Stimulated activated CD4-positive, alpha-beta T cell treated with anti-CD3 and anti-CD28 coated beads, TNF-alpha, amount 100 ng/mL, for 48 hours (primary cell): Measurements from ENCODE around the gene ARID2.

Source experiments
- DNase-seq, 3 donors: peaks; one replicate each; pipeline ENCODE4 v3.0.0-alpha.2; 2020; ENCODE audit warnings: low read depth in 3 of 3

ARID2 gene

DNA sequence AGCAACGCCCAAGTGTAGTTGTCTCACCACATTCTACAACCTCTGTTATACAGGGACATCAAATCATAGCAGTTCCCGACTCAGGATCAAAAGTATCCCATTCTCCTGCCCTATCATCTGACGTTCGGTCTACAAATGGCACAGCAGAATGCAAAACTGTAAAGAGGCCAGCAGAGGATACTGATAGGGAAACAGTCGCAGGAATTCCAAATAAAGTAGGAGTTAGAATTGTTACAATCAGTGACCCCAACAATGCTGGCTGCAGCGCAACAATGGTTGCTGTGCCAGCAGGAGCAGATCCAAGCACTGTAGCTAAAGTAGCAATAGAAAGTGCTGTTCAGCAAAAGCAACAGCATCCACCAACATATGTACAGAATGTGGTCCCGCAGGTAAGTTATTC is 123.0 kb downstream of the ARID2 start:
- DNase-seq: no peak

DNA sequence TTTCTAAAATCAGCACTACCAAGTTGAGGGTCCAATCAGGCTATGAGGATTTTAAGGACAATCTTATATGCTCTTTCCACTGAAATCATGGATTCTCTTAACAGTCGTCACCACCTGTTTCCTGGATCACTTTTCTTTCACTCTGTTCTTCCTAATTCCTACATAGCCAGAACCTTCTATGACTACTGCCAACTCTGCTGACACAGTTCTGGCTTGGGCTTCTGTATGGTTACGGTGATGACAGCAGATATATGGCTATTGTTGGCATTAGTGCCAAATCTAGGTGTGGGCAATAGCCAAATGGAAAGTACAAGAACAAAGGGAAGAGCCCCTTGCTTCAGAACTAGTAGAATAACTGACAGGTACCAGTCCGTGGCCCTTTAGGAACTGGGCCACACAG is 124.0 kb downstream of the ARID2 start:
- no peak for DNase-seq

DNA sequence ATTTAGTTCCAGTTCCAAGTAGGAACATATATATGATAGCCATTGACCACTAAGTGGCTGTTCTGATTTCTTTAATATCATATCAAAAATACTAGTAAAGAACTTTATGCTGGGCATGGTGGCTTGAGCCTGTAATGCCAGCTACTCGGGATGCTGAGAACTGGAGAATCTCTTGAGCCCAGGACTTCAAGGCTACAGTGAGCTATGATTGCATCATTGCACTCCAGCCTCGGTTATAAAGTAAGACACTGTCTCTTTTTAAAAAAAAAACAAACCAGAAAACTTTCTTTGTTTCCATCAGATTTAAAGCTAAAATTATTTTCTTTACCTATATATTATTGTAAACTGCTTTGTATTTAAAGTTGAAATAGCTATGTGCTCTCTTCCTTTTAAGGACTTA is 133.8 kb downstream of the ARID2 start:
- DNase-seq: no peak

DNA sequence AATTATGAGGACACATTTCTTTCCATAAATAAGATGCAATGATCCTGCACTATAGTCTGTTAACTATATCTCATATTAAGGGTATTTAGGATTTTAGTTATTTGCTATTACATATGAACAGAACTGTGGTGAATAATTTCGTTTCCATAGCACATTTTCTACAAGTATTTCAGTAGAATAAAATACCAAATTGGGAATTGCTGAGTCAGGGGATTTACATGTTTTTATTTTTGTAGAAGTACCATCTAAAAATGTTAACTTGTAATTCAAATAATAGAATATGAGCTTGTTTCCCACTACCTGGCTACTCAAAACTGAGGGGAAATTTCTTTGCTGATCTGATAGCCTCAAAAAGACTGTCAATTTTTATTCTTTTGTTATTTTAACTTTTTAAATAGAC is 136.8 kb downstream of the ARID2 start:
- DNase-seq: no peak

DNA sequence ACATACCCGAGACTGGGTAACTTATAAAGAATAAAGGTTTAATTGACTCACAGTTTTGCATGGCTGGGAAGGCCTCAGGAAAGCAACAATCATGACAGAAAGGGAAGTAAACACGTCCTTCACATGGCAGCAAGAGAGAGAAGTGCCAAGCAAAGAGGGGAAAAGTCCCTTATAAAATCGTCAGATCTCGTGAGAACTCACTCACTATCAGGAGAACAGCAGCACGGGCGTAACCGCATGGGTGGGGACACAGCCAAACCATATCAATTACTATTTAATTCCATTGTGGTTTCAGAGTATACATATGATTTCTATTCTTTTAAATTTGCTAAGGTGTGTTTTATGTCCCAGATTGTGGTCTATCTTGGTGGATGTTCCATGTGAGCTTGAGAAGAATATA is 142.9 kb downstream of the ARID2 start:
- no peak for DNase-seq

DNA sequence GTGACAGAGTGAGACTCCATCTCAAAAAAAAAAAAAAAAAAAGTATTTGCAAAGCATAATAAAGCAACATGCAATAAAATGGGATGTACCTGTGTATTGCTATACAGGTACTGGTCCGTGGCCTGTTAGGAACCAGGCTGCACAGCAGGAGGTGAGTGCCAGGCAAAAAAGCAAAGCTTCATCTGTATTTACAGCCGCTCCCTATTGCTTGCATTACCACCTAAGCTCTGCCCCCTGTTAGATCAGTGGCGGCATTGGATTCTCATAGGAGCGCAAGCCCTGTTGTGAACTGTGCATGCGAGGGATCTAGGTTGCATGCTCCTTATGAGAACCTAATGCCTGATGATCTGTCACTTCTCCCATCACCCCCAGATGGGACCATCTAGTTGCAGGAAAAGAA is 147.6 kb downstream of the ARID2 start:
- no peak for DNase-seq

DNA sequence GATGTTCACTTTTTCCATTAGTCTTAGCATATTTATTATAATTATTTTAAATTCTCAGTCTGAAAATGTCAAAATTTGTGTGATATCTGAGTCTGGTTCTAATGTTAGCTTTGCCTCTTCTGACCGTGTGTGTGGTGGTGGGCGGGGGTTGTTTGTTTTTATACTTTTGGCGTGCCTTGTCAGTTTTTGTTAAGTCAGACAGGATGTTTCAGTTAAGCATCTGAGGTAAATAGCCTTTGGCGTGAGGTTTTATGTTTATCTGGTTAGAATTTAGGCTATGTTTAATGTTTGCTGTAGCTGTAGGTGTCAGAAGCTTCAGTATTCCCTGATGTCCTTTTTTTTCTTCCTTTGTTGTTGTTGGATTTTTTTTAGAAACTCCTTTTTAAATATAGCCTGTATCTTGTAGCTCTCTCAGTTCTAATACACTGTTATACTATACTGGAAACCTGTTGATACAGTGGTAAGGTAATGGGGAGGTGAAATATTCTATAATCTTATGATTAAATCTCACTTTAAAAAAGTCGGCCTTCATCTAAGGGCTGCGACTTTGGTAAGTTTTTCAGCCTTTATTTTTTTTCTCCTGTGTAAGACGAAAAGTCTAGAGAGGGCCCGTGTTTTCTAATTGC is 149.2 kb downstream of the ARID2 start:
- no peak for DNase-seq

DNA sequence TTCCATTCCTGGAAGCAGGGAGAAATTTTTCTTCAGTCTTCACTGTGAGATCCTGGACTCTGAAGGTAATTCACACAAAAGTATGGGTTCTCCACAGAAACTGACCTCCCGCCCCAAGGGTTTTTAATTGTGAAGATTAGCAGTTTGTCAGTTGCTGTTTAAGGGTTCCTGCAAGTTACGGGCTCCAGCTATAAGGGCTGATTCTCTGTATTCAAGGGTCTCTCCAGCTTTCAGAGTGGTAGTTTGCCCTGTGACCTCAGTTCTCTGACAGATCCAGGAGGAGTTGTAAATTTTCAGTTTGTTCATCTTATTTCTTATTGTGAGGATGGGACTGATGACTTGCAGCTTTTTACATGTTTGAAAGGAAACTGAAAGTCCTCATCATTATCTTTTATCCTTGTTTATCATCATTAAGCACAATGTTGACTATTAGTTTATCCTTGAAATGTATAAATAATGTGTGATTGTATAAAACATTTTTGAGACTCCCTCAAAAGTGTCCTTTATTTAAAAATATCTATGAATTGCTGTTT is 149.9 kb downstream of the ARID2 start:
- DNase-seq: no peak

DNA sequence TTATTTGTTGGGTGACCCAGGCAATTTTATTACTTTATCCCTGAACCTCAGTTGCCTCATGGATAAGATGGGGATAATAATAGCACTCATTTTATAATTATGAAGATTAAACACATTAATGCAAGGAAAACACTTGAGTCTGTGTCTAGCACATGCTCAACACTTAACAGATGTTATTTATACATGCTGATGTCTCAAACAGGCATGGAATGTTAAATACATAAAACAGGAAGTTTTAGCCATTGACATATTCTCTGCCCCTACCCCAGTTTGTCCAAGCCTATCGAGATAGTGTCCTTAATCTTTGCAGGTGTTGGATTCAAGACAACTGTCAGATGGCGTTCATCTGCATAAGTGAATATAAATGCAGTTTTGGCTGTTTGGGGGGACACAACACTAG is 151.0 kb downstream of the ARID2 start:
- no peak for DNase-seq

DNA sequence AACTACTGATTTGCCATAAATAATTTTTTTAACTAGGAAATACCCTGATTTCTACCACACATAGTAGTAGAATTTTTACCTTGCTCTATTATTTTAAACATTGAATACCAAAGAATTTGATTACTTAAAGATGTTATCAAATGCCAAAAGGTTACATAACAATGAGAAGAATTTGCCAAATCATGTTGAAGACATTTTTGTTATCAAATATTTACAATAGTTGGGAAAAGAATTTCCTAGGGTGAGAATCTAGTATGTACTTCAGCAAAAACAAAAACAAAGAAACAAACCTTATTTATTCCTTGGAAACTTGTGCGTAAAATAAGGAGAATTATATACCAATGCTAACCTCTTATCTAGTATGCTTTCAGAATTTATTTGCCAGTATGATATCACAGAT is 153.7 kb downstream of the ARID2 start:
- DNase-seq: no peak

DNA sequence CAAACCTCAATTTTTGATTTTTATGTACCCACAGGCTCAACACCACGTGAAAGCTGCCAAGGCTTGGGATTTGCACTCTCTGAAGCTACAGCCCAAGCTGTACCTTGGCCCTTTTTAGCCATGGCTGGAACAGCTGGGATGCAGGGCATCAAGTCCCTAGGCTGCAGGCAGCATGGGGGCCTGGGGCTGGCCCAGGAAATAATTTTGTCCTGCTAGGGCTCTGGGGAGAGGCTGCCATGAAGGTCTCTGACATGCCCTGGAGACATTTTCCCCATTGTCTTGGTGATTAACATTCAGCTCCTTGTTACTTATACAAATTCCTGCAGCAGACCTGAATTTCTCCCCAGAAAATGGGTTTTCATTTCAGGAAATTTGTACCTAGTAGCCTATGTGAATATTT is 157.2 kb downstream of the ARID2 start:
- DNase-seq: no peak

DNA sequence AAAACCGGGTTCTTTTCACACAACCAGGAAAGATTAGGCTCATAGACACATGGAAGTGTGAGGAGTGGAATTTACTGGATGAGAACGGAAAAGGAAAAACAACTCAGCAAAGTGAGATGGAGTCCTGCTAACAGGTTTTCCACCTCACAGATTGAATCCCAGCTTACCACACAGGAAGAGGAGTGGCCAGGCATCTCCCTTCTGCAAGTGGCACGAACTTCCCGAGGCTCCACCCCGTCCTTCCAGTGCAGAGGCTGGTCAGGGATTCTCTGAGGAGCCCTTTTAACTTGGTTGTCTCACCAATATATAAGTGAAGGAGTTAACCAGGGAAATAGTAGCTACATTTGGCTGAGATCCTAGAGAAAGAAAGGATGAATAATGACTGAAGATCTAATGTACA is 158.0 kb downstream of the ARID2 start:
- DNase-seq: no peak

DNA sequence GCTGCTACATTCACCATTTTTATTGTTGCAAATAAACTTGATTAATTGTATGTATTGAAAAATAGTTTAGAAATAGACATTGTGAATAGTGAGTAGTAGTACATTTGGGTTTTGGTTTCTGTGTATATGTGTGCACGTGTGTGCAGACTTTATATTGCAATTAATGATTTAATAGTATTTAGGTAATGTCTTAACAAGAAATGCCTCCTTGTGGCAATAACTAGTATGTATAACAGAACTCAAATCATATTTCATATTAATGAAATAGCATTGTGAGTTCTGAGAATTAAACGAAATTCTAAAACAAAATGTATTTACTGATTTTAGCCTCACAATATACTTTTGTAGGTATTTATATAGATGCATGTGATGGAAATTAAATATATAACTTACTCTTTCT is 160.8 kb downstream of the ARID2 start:
- DNase-seq: no peak

DNA sequence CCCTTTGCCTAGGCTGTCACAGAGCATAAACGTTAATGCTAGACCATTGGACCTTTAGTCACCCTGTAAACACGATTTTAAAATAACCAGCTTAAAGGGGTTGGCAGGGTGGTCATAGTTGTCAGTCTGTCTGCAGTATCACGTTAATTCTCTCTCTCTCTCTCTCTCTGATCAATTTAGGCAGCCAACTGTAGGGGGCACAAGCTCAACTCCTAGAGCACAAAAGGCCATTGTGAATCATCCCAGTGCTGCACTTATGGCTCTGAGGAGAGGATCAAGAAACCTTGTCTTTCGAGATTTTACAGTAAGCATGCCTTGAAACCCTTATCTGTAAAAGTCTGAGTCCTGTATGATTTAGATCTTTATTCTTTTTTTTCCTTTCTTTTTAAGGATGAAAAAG is 163.7 kb downstream of the ARID2 start:
- DNase-seq: no peak

DNA sequence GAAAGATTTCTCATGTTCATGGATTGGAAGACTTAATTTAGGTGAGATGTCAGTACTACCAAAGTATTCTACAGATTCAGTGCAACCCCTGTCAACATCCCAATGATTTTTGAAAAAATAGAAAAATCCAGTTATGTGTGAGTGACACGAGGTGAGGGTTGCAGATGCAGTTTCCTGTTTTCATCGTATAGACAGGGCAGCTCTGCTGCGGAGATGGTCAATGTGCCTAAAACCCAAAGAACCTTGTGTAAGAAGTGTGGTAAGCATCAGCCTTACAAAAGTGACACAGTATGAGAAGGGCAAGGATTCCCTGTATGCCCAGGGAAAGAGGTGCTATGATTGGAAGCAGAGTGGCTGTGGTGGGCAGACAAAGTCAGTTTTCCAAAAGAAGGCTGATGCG is 166.5 kb downstream of the ARID2 start:
- DNase-seq: no peak

DNA sequence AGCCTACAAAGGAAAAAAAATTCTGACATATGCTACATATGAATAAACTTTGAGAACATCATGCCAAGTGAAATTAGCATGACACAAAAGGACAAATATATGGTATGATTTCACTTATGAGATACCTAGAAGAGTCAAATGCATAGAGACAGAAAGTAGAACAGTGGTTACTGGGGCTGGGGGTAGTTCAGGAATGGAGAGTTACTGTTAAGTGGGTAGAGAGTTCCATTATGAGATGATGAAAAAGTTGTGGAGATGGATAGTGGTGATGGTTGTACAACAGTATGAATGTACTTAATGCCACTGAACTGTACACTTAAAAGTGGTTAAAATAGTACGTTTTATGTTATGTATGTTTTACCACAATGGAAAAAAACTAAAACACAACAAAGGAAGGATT is 168.6 kb downstream of the ARID2 start:
- DNase-seq: no peak

DNA sequence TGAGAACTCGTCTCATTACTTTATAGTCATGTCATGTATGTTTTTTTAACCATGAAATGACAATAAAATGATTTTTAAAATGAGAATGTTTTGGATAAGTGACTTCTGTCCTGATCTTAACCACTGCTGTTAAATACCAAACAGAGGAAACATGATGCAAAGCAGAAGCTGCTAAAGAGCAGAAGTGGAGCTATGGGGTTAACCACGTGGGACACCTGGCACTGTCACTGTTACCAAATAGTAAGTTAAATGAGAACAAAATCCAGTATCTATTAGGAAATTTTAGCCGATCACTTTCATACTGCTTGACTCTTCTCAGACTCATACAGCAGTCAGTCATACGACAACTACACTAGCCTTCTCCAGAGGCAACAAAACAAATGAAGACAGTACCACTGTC is 178.4 kb downstream of the ARID2 start:
- DNase-seq: no peak

DNA sequence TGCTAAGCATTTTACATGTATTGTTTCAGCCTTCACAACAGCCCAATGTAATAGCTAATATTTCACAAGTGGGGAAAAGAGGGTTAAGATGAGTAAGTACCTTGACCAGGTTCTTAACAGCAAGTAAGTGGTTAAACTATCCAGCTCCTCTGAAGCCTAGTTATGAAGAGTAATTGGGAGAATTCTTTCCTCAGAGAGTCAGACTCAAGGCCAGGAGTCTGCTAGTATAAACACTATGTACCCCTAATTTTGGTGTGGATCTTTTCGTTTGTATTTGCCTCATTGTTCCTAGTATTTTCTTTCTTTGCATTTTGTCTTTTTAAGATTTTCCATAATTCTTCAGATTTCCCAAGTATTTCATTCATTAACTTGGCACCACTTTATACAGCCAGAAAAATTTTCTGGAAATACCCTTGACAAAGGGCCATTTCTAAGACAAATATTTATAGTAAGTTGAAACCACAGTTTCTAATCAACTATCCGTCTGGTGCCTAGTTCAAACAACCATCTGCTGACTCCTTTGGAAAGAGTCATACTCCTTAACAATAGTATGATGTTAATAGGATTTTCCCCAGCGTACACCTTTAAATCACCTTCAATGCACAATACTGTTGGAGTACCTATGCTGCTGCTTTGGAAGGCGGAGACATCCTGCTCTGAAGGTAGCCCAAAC is 179.7 kb downstream of the ARID2 start:
- no peak for DNase-seq

DNA sequence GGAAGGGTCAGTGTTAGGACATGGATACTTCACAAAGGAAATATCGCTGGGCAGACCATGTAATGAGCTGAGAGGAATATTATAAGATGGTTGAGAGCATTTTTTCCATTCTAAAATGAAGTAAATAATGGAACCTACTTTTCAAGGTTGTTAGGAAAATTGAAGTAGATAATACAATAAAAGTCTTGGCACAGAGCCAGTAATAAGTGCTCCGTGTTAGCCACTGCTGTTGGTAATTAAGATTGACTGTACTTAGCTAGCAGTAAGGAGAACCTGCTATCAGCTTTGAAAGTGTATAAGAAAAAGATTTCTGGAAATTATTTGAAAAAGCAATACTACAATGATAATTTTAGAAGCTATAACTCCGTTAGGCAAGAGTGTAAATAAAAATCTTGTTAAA is 183.3 kb downstream of the ARID2 start:
- DNase-seq: no peak

DNA sequence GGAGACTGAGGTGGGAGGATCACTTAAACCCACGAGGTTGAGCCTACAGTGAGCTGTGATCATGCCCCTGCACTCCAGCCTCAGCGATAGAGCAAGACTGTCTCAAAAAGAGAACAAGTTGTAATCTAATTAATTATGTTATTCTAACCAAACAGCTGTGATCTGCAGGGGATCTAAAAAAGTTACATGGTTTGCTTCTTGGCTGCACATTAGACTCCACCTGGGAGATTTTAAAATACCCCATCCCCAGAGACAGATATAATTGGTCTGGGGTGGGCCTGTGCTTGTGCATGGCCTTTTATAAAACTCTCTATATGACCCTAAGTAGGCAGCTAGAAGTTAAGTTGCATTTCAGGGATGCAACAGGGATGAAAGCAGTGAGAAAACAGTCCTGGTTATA is 184.1 kb downstream of the ARID2 start:
- no peak for DNase-seq

DNA sequence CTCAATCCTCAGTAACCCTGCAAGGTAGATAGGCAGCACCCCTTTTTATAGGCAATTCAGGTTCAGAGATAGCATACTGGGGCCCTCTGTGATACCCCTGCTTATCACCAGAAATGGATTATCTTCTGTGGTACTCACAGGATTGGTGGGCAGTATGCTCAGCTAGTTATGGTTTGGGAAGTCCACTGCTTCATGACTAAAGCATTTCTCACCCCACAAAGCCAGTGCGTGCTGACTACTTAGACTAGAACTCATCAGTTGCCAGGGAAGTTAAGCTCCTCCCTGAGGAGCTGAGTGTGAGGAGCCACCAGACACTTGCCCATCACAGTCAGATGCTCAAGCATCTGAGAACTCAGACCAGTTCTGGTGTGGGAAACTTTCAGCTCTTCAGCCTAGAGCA is 184.6 kb downstream of the ARID2 start:
- DNase-seq: no peak

DNA sequence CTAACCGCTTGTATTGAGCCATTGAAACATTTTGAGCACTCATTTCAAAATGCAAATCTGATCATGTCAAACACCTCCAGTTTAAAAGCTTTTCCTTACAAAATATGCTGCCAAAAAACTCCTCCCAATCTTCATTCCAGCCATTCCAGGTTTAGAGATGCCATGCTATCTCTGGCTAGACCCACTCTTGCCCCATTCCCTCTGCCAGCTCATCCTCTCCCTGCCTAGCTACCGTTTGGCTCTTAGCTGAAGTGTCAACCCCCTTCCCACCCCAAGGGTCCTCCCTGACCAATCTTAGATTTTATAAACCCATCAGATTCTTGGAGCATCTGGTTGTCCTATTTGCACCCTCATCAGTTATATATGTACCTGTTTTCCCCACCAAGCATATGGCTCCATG is 185.9 kb downstream of the ARID2 start:
- no peak for DNase-seq

DNA sequence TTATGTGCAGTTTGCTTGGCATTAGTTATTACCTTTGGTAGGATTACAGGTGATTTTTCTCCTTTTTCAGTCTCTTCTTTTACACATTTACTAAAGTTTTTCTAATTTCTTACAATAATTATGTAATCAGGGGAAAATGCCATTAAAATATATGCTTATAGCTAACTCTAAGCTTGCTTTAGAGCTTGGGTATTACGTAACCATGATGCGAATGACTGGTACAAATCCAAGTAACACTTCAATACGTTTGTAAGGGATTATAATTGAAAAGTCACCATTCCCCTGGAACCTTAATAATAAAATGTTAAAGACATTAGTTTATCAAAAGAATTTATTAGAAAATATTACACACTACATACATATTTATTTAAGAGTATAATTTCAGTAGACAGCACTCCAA is 189.3 kb downstream of the ARID2 start:
- no peak for DNase-seq

DNA sequence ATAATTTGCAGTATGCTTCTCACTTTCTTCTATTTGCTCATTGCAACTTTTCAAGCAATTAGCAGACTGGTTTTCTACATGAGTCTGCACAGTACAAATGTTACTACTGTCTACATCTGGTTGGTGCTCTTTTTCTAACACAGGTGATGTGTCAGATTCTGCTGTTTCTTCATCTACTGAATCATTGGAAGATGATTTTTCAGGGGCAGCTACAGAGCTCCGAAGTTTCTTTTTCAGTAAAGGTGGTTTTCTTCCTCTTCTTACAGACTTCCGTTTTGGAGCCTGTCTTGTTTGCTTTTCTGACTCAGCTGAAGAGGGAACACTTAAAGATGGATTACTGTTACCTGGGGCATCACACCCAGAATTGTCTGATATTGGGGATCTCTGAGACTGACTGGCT is 198.8 kb downstream of the ARID2 start:
- no peak for DNase-seq
